GM12878 (cell line): ENCODE results near the gene TUBGCP3. TPM values are rescaled to one million over a fixed set of nuclear protein-coding genes. Genes with fewer than 3 reads are reported as not detected.

ENCODE experiments used
- ATAC-seq: fragments of 200-7000 bp; cut with Tn5 transposase; 3 replicates; pipeline ENCODE4 v1.9.1; 2020; ENCODE audit warnings: mild to moderate bottlenecking, moderate library complexity
- BruUV-seq: library from RNA; stranded (reverse); fragments of 400-500 nt; replicated peaks from 2 replicates; lab custom pipeline; 2021; lab: Mats Ljungman, UMichigan
- CTCF ChIA-PET: fragments of 300-600 bp; sonication (Branson Sonifier 250); formaldehyde crosslinking; extraction: SDS; loops from one replicate; lab custom pipeline; 2021; ENCODE audit warnings: inconsistent platforms; lab: Yijun Ruan, JAX
- POLR2A ChIA-PET: fragments of 350-600 bp; formaldehyde crosslinking; extraction: SDS; loops from one replicate; lab custom pipeline; 2021; ENCODE audit warnings: inconsistent platforms; lab: Charles Lee
- RAD21 ChIA-PET: fragments of 300-600 bp; sonication (Branson Sonifier 250); formaldehyde crosslinking; loops from one replicate; lab custom pipeline; 2023; ENCODE audit warnings: antibody characterized with exemption; ENCODE audit not compliant: unreplicated experiment; lab: Charles Lee
- SMC1A ChIA-PET: fragments of 300-600 bp; sonication (Branson Sonifier 250); formaldehyde crosslinking; loops from one replicate; lab custom pipeline; 2023; ENCODE audit not compliant: unreplicated experiment, uncharacterized antibody; lab: Charles Lee
- DNase-seq: peaks from one replicate; pipeline ENCODE4 v3.0.0-alpha.2; 2011; ENCODE audit warnings: low read depth, low spot score
- FAIRE-seq: peaks from 3 replicates; lab custom pipeline; 2011; peaks lifted over from hg19 to GRCh38; lab: Jason Lieb, UNC
- H2AFZ ChIP-seq: 2 replicates; pipeline ENCODE4 v1.6.0; 2011; ENCODE audit warnings: low read depth, low read length, control low read depth; ENCODE audit not compliant: control insufficient read depth
- H3K27ac ChIP-seq: 2 replicates; pipeline ENCODE4 v1.5.1; 2011; ENCODE audit warnings: control low read depth; ENCODE audit not compliant: control insufficient read depth, insufficient read depth
- H3K27me3 ChIP-seq, 2 experiments: replicated peaks in 1 of 2; 2 replicates each; pipeline versions ENCODE4 v1.6.0 to v1.6.1; 2011; ENCODE audit warnings: low read length in 1 of 2; ENCODE audit not compliant: control insufficient read depth in 2 of 2, insufficient read depth in 2 of 2
- H3K36me3 ChIP-seq, 2 experiments: 2 replicates each; pipeline ENCODE4 v1.5.1; 2011; ENCODE audit warnings: low read length in 1 of 2; ENCODE audit not compliant: control insufficient read depth in 2 of 2, insufficient read depth in 2 of 2
- H3K4me1 ChIP-seq: 2 replicates; pipeline ENCODE4 v1.6.1; 2011; ENCODE audit warnings: mild to moderate bottlenecking, low read length, moderate library complexity, mixed read lengths; ENCODE audit not compliant: control insufficient read depth, insufficient read depth
- H3K4me2 ChIP-seq: 2 replicates; pipeline ENCODE4 v1.6.0; 2011; ENCODE audit warnings: control low read depth; ENCODE audit not compliant: control insufficient read depth, insufficient read depth
- H3K4me3 ChIP-seq: fragments of 200-600 bp; sonication (generic); 2 replicates; pipeline ENCODE4 v1.5.1; 2016
- H3K79me2 ChIP-seq: 2 replicates; pipeline ENCODE4 v1.6.0; 2011; ENCODE audit warnings: low read length; ENCODE audit not compliant: control insufficient read depth, insufficient read depth
- H3K9ac ChIP-seq: 2 replicates; pipeline ENCODE4 v1.8.0; 2011; ENCODE audit warnings: low read length, control low read depth, mixed read lengths; ENCODE audit not compliant: control insufficient read depth, insufficient read depth
- H3K9me3 ChIP-seq: replicated peaks from 3 replicates; pipeline ENCODE4 v1.5.1; 2011; ENCODE audit warnings: mild to moderate bottlenecking, low read length; ENCODE audit not compliant: control insufficient read depth, insufficient read depth
- H4K20me1 ChIP-seq: 2 replicates; pipeline ENCODE4 v1.6.0; 2011; ENCODE audit not compliant: control insufficient read depth, insufficient read depth
- E2F4 ChIP-seq: IDR thresholded peaks from 2 replicates; pipeline ENCODE4 v1.6.1; 2012; ENCODE audit warnings: low read depth, low read length, improper control_type of control experiment
- E2F8 ChIP-seq: fragments of 450-650 bp; IDR thresholded peaks from 2 replicates; pipeline ENCODE4 v1.6.1; 2018; ENCODE audit warnings: mild to moderate bottlenecking, low read depth, moderate library complexity; ENCODE audit not compliant: partially characterized antibody
- EED ChIP-seq: sonication (generic); IDR thresholded peaks from 2 replicates; pipeline ENCODE4 v1.6.1; 2016; ENCODE audit warnings: antibody characterized with exemption, low read depth
- FOXM1 ChIP-seq: IDR thresholded peaks from 2 replicates; pipeline ENCODE4 v1.6.1; 2012; ENCODE audit warnings: low read depth, mild to moderate bottlenecking, inconsistent platforms, low read length, moderate library complexity
- MXI1 ChIP-seq: fragments of 150-350 bp; IDR thresholded peaks from 2 replicates; pipeline ENCODE4 v1.6.1; 2011; ENCODE audit warnings: low read depth, mild to moderate bottlenecking, inconsistent platforms, low read length, improper control_type of control experiment
- NR2C2 ChIP-seq: IDR thresholded peaks from 2 replicates; pipeline ENCODE4 v1.6.1; 2011; ENCODE audit warnings: borderline replicate concordance, low read depth; ENCODE audit not compliant: control insufficient read depth, insufficient read length
- PAX5 ChIP-seq: IDR thresholded peaks from 2 replicates; pipeline ENCODE4 v1.6.1; 2011; ENCODE audit warnings: low read depth, low read length, borderline replicate concordance
- TCF3 ChIP-seq: IDR thresholded peaks from 2 replicates; pipeline ENCODE4 v1.6.1; 2012; ENCODE audit warnings: low read depth, mild to moderate bottlenecking, low read length, borderline replicate concordance; ENCODE audit not compliant: insufficient read depth
- WGBS: methylation state at CpG from one replicate; pipeline ENCODE4 v1.1.6; 2016; ENCODE audit warnings: low lambda C conversion rate; ENCODE audit not compliant: insufficient replicate concordance, insufficient coverage; ENCODE audit errors: missing lambda C conversion rate; 5-methylcytosine and 5-hydroxymethylcytosine counted together
- in situ Hi-C: fragments of 300-500 bp; cut with MboI; formaldehyde crosslinking; loops from 9 replicates; pipeline ENCODE4 v1.14.3; 2018; ENCODE audit warnings: mixed read lengths
- intact Hi-C: fragments of 100-400 bp; cut with micrococcal nuclease; formaldehyde crosslinking; loops from one replicate; pipeline ENCODE4 v1.14.2; 2022; ENCODE audit not compliant: unreplicated experiment
- polyA plus RNA-seq, 11 experiments: library from polyadenylated mRNA; depleted of rRNA in 4 of 11; unstranded in 6 of 11; stranded (reverse) in 5 of 11; fragments of >200 nt; fragmentation: Nextera tagmentation in 4 of 11; fragmentation: Illumina TruSeq in 1 of 11; extraction: Ambion mirVana in 4 of 11; extraction: Trizol in 1 of 11; gene quantifications; 1 replicate in 1 of 11; 2 replicates in 10 of 11; pipeline versions ENCODE4 v1.2.1 to v1.2.3, GENCODE V29; 2011 to 2016; ENCODE audit warnings: inconsistent platforms in 2 of 11, missing spikeins in 2 of 11, low read depth in 1 of 11
- total RNA-seq, 4 experiments: library from RNA; depleted of rRNA in 3 of 4; stranded (reverse); fragments of >200 nt in 3 of 4; fragmentation: Illumina TruSeq in 1 of 4; extraction: Trizol in 1 of 4; gene quantifications; 2 replicates each; pipeline versions ENCODE4 v1.2.1 to v1.2.3, GENCODE V29; 2013 to 2021

TUBGCP3 gene
- total and polyA plus RNA-seq, 10 of the 15 experiments (the other 5 are each of a cell fraction or from before 2014, with no cell fraction given), result 4.0 to 34.0 (median 22.6) TPM

DNA sequence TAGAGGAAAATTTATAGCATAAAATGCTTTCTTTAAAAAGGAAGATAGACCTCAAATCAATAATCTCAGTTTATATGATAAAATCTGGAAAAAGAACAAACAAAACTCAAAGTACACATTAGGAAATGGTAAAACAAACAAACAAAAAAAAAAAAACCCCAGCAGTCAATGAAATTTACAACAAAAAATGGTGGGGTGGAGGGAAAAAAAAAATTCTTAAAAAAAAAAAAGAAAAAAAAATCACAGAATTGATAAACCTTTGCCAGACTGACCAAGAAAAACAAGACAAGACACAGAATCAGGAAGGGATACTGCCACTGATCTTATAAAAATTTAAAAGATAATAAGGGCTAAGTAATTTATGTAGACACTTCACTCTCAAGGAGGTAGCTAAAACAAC is 11.2 kb downstream of the TUBGCP3 start:
- no TSS peak for BruUV-seq
- H3K36me3 ChIP-seq, result no peaks in the 10 kb centered on the region; a peak in 1 of 4 replicates
- ATAC-seq, result no peak
- H3K9ac ChIP-seq, result no peak overlapping the region
- ChIA-PET SMC1A (interaction anchor here (1.0 kb wide), 1 partner anchor 22 kb away, joined by 3 read pairs; no protein-coding TSS in a partner anchor), CTCF (no interaction called here), POLR2A (interaction anchor here (1.6 kb wide), 1 partner anchor 12 kb away, joined by 3 read pairs; no protein-coding TSS in a partner anchor), RAD21 (no interaction called here)
- no peaks in the 10 kb centered on the region; the same call in 2 of the 3 replicates for H3K9me3 ChIP-seq
- H4K20me1 ChIP-seq, result no peaks in the 10 kb centered on the region; the same call in 1 of the 2 replicates
- H2AFZ ChIP-seq, result no peak overlapping the region
- H3K4me2 ChIP-seq, result no peak overlapping the region
- H3K27ac ChIP-seq, result no peak overlapping the region
- no peak for DNase-seq
- H3K4me1 ChIP-seq, result peaks cover 14% of the 10 kb centered on the region
- peaks cover 83% of the 10 kb centered on the region for H3K79me2 ChIP-seq
- H3K4me3 ChIP-seq, result no peak overlapping the region
- no peak for TF ChIP-seq FOXM1
- TF ChIP-seq TCF3, result no peak
- FAIRE-seq, result no peak
- in situ Hi-C loops, result no loop called here
- no peaks in the 10 kb centered on the region for H3K27me3 ChIP-seq
- intact Hi-C loops, result no loop called here

DNA sequence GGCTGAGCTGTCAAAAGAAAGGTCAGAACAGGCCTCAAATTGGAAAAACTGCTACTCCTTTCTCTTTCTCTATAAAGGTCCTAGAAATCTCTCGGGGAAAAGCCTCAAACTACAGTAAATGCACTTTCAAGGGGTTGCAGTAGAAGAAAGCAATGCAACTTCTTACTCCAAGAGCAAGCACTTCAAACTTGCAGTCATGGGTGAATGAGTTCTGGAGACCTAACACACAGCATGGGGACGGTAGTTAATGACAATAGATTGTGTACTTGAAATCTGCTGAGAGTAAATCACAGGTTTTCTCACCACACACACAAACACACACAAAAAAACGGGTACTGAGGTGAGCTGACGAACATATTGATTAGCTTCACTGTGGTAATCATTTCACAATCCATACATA is 11.8 kb downstream of the TUBGCP3 start:
- WGBS, result 78% methylated on average over 4 of the region's 4 CpGs
- H3K79me2 ChIP-seq, result peaks cover 85% of the 10 kb centered on the region
- H3K9me3 ChIP-seq, result no peaks in the 10 kb centered on the region; the same call in 2 of the 3 replicates
- SMC1A ChIA-PET, result interaction anchor here (0.7 to 1.0 kb wide), 3 partner anchors 13 to 130 kb away, joined by 3 read pairs; no protein-coding TSS in a partner anchor
- no peak overlapping the region for H3K27ac ChIP-seq
- POLR2A ChIA-PET, result interaction anchor here (1.6 kb wide), 1 partner anchor 13 kb away, joined by 3 read pairs; no protein-coding TSS in a partner anchor
- peaks cover 14% of the 10 kb centered on the region for H3K4me1 ChIP-seq
- DNase-seq (no peak), ATAC-seq (peak; percentile 27; the same call in 1 of the 3 replicates), FAIRE-seq (no peak)
- H3K4me3 ChIP-seq, result no peak overlapping the region
- intact Hi-C loops (no loop called here), in situ Hi-C loops (no loop called here)
- CTCF ChIA-PET, result no interaction called here
- no peak overlapping the region for H2AFZ ChIP-seq
- H3K4me2 ChIP-seq, result peak overlapping the region; percentile 44; the same call in 1 of the 2 replicates
- RAD21 ChIA-PET, result no interaction called here
- H3K27me3 ChIP-seq, result no peaks in the 10 kb centered on the region
- H3K9ac ChIP-seq, result no peak overlapping the region
- H4K20me1 ChIP-seq, result no peaks in the 10 kb centered on the region; the same call in 1 of the 2 replicates
- TF ChIP-seq E2F4, result no peak
- no peak for TF ChIP-seq MXI1
- TF ChIP-seq E2F8, result no peak
- peak; percentile 42; the same call in 1 of the 2 replicates for TF ChIP-seq PAX5
- TF ChIP-seq NR2C2, result no peak
- TF ChIP-seq EED, result no peak
- BruUV-seq, result no TSS peak
- H3K36me3 ChIP-seq, result no peaks in the 10 kb centered on the region; a peak in 1 of 4 replicates
